ENCODE measurements around the gene NEK6.

Gene NEK6

GRCh38 chr9:124372038-124372437 is 114.3 kb downstream of the NEK6 start:
- Histone ChIP-seq H3K9me3 (peaks cover under 1% of the 10 kb centered on the region; the same call in 1 of the 2 replicates), H3K4me3 (ENCODE audit: low read depth, low read length) (no peak overlapping the region), H3K36me3 (peaks cover 10% of the 10 kb centered on the region), H3K27me3 (no peaks in the 10 kb centered on the region), H3K4me1 (peaks cover 13% of the 10 kb centered on the region; the same call in 1 of the 2 replicates)
- TF ChIP-seq CTCF (IDR thresholded peaks at IDR 0.05; ENCODE audit: low read depth, low read length), result no peak
- DNase-seq, result no peak

DNA sequence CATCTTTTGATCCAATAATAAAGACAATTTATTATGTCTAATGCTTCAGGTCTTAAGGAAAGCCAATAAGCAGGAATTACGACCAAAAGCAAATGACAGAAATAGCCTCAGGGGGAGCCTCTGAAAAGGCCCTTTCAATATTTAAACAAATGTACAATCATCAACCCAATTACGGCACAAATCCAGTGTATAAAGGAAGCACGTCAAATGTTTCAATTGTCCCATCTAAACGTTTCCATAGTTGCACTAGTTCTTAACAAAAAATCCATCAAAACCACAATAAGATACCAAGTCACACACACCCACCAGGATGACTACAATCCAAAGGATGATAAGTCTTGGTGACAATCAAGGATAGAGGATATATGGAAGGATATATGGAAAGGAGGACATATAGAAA is 115.6 kb downstream of the NEK6 start:
- Histone ChIP-seq H3K27me3 (no peaks in the 10 kb centered on the region), H3K9me3 (no peaks in the 10 kb centered on the region), H3K4me3 (ENCODE audit: low read depth, low read length) (no peak overlapping the region), H3K36me3 (peaks cover 10% of the 10 kb centered on the region), H3K4me1 (peaks cover 13% of the 10 kb centered on the region; the same call in 1 of the 2 replicates)
- no peak for TF ChIP-seq CTCF (IDR thresholded peaks at IDR 0.05; ENCODE audit: low read depth, low read length)
- no peak for DNase-seq

DNA sequence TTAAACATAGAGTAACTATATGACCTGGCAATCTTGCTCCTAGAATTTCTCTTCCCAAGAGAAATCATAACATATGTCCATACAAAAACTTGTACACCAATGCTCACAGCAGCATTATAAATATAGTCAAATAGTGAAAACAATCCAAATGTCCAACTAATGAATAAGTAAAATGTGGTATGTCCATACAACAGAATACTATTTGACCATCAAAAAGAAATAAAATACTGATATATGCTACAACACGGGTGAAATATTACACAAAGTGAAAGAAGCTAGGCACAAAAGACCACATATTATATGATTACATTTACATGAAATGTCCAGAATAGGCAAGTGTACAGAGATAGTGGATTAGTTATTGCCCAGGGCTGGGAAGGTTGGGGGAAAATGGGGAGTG is 116.1 kb downstream of the NEK6 start:
- Histone ChIP-seq H3K9me3 (no peaks in the 10 kb centered on the region), H3K36me3 (peaks cover 10% of the 10 kb centered on the region), H3K4me1 (peaks cover 18% of the 10 kb centered on the region; the same call in 1 of the 2 replicates), H3K27me3 (no peaks in the 10 kb centered on the region), H3K4me3 (ENCODE audit: low read depth, low read length) (no peak overlapping the region)
- no peak for TF ChIP-seq CTCF (IDR thresholded peaks at IDR 0.05; ENCODE audit: low read depth, low read length)
- no peak for DNase-seq

DNA sequence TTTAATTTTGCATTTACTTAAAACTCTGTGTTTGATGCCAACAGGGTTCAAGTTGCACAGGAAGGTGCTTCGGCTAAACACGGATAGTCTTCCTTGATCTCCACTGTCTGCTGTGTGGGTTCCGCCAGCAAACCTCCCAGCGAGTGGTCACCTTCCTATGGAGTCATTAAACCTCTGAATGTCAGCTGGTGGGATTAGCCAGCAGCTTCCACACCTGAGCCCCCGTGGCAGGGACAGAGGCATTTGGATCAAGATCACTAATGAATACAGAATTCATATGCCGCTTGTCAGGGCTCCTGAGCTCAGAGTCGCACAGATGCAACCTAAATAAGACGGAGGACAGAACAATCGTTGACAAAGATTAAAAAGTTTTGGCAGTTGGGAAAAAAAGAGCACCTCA is 118.0 kb downstream of the NEK6 start:
- no peak for DNase-seq
- no peaks in the 10 kb centered on the region for H3K9me3 ChIP-seq
- peaks cover 14% of the 10 kb centered on the region for H3K36me3 ChIP-seq
- TF ChIP-seq CTCF (IDR thresholded peaks at IDR 0.05; ENCODE audit: low read depth, low read length), result no peak
- H3K4me3 ChIP-seq (ENCODE audit: low read depth, low read length), result no peak overlapping the region
- peaks cover 13% of the 10 kb centered on the region; the same call in 1 of the 2 replicates for H3K4me1 ChIP-seq
- H3K27me3 ChIP-seq, result no peaks in the 10 kb centered on the region

DNA sequence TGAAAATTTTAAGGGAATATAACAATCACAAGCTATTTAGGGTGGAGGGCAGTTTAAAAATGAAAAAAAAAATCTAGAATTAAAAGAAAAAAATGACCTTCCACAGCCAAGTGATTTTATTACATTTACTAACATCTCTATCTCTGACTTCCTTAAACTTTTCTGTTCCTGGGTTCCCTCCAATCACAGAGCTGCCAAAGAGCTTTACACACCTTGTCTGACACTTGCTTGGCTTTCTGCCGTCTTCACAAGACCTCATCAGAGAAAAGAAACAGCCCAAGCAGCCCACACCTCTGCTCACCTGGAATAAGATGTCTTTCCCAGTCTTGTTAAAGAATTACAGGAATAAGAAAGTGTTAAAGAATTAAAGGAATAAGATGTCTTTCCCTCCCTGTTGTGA is 118.6 kb downstream of the NEK6 start:
- Histone ChIP-seq H3K4me1 (peaks cover 13% of the 10 kb centered on the region; the same call in 1 of the 2 replicates), H3K27me3 (no peaks in the 10 kb centered on the region), H3K36me3 (peaks cover 14% of the 10 kb centered on the region), H3K9me3 (no peaks in the 10 kb centered on the region), H3K4me3 (ENCODE audit: low read depth, low read length) (no peak overlapping the region)
- DNase-seq, result no peak
- no peak for TF ChIP-seq CTCF (IDR thresholded peaks at IDR 0.05; ENCODE audit: low read depth, low read length)

GRCh38 chr9:124377551-124378406 is 120.0 kb downstream of the NEK6 start:
- no peak for TF ChIP-seq CTCF (IDR thresholded peaks at IDR 0.05; ENCODE audit: low read depth, low read length)
- Histone ChIP-seq H3K4me1 (peaks cover 13% of the 10 kb centered on the region; the same call in 1 of the 2 replicates), H3K27me3 (no peaks in the 10 kb centered on the region), H3K9me3 (no peaks in the 10 kb centered on the region), H3K4me3 (ENCODE audit: low read depth, low read length) (no peak overlapping the region), H3K36me3 (peaks cover 14% of the 10 kb centered on the region)
- DNase-seq, result no peak

Data from BE2C (cell line).